Breast epithelium (tissue), 4 donors: ENCODE results near the gene NRXN2. TPM values are rescaled to one million over a fixed set of nuclear protein-coding genes. Genes with fewer than 3 reads are reported as not detected.

Experiments
- DNase-seq, 2 donors: peaks; one replicate each; pipeline ENCODE4 v3.0.0-alpha.2; 2019; ENCODE audit warnings: low spot score in 2 of 2
- H3K27ac ChIP-seq, 2 donors: fragments of 200-600 bp; sonication (generic) in 1 of 2; one replicate each; pipeline ENCODE4 v1.5.1; 2016 to 2019; ENCODE audit warnings: mild to moderate bottlenecking in 1 of 2
- H3K27me3 ChIP-seq, 2 donors: fragments of 200-600 bp; sonication (generic) in 1 of 2; one replicate each; pipeline versions ENCODE4 v1.5.1 to v1.6.0; 2017 to 2019; ENCODE audit warnings: control low read depth in 1 of 2, mild to moderate bottlenecking in 1 of 2
- H3K36me3 ChIP-seq: fragments of 200-600 bp; one replicate; pipeline ENCODE4 v1.5.1; 2019
- H3K4me1 ChIP-seq, 2 donors: fragments of 200-600 bp; sonication (generic); one replicate each; pipeline ENCODE4 v1.5.1; 2016 to 2019; ENCODE audit warnings: control low read depth in 1 of 2
- H3K4me3 ChIP-seq, 3 donors: fragments of 200-600 bp; sonication (generic); 1 replicate in 2 of 3; 2 replicates in 1 of 3; pipeline ENCODE4 v1.5.1; 2016 to 2019; ENCODE audit warnings: mild to moderate bottlenecking in 3 of 3, moderate library complexity in 2 of 3
- H3K9me3 ChIP-seq, 2 donors: fragments of 200-600 bp; sonication (generic) in 1 of 2; one replicate each; pipeline ENCODE4 v1.5.1; 2016 to 2019; ENCODE audit warnings: control low read depth in 1 of 2
- CTCF ChIP-seq, 3 donors: fragments of 450-650 bp; IDR thresholded peaks; one replicate each; pipeline ENCODE4 v1.5.1; 2016 to 2017; ENCODE audit warnings: antibody characterized with exemption in 3 of 3, mild to moderate bottlenecking in 3 of 3, moderate library complexity in 3 of 3
- POLR2A ChIP-seq: fragments of 450-650 bp; IDR thresholded peaks from one replicate; pipeline ENCODE4 v1.6.1; 2016; ENCODE audit warnings: antibody characterized with exemption, mild to moderate bottlenecking, moderate library complexity
- POLR2AphosphoS5 ChIP-seq, 3 donors: sonication (generic); formaldehyde crosslinking; IDR thresholded peaks; one replicate each; pipeline ENCODE4 v1.6.1; 2017; ENCODE audit warnings: antibody characterized with exemption in 3 of 3
- intact Hi-C: fragments of 100-400 bp; cut with DNase I; formaldehyde crosslinking; loops from one replicate; pipeline ENCODE4 v1.15.1; 2023; ENCODE audit warnings: low total_unique reads
- total RNA-seq, 3 donors: library from RNA; depleted of rRNA; stranded (reverse); fragments of >200 nt; gene quantifications; one replicate each; pipeline ENCODE4 v1.1.0, GENCODE V29; 2016

NRXN2 gene
- total RNA-seq, 3 donors from 2014 or later, result 1.8 to 4.3 (median 3.5) TPM

DNA sequence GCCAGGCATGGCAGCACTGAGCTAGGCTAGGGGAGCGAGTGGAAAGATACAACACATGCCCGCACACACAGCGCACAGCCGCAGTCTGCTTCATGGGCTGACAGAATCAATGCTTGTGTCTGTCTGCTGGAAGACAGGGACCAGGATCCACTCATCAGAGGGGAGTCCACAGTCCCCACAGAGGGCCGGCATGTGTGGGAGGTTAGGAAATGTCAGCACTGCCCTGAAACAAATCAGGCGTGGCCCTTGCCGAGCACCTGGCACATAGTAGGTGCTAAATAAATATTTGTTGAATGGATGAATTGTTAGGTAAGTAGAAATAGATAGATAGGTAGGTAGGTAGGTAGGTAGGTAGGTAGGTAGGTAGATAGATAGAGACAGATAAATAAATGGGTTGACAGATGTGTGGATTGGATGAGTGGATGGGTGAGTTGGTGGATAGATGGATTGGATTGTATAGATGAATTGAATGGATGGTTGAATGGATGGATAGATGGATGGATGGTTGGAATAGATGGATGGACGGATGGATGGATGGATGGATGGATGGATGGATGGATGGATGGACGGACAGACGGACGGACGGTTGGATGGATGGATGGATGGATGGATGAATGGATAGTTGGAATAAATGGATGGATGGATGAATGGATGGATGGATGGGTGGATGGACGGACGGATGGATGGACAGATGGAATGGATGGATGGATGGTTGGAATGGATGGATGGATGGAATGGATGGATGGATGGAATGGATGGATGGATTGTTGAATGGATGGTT lies 128.6 kb downstream of the NRXN2 start:
- Histone ChIP-seq H3K27ac (no peak overlapping the region), H3K4me3 (no peak overlapping the region), H3K27me3 (no peaks in the 10 kb centered on the region), H3K4me1 (no peaks in the 10 kb centered on the region), H3K36me3 (no peaks in the 10 kb centered on the region), H3K9me3 (peaks cover 0 to under 1% of the 10 kb centered on the region in 2 donors)
- no peak for DNase-seq
- TF ChIP-seq CTCF (IDR thresholded peaks at IDR 0.05), result no peak
- TF ChIP-seq POLR2AphosphoS5 (IDR thresholded peaks at IDR 0.05), result no peak
- no peak for TF ChIP-seq POLR2A
- intact Hi-C loops, result no loop called here

DNA sequence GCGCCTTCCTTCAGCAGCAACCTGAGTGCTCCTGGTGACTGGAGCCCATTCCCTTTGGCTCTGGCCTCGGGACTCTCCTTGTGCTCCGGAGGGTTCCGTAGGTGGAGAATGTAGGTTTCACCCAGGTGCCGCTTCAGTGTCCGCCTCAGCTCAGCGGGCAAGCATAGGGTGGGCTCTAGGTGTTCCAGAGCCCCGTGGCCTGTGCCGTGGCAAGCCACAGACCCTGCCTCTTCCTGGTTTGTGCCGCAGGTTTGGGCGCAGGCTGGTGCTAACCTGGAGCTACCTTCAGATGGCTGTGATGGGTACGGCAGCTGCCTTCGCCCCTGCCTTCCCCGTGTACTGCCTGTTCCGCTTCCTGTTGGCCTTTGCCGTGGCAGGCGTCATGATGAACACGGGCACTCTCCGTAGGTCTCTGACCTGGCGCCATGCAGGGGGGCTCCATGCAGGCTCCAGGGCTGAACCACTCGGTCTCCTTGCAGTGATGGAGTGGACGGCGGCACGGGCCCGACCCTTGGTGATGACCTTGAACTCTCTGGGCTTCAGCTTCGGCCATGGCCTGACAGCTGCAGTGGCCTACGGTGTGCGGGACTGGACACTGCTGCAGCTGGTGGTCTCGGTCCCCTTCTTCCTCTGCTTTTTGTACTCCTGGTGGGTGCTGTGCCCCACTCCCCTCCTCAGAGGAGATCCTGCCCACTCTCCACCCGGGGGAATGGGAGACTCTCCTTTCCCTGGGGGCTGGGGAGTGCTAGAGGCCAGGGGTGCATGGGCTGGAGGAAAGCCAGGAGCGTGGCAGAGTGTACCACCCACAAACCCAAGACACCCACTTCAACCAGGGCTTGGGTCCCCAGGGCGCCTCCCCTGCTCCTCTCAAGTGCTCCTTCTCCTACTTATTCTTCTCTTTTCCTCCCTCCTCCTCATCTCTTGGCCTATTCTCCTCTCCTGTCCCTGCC lies 129.6 kb downstream of the NRXN2 start:
- H3K4me3 ChIP-seq, result no peak overlapping the region
- no peak overlapping the region for H3K27ac ChIP-seq
- H3K9me3 ChIP-seq, result peaks cover 0 to 4% of the 10 kb centered on the region in 2 donors
- TF ChIP-seq CTCF (IDR thresholded peaks at IDR 0.05), result no peak
- no peak for TF ChIP-seq POLR2AphosphoS5 (IDR thresholded peaks at IDR 0.05)
- TF ChIP-seq POLR2A, result no peak
- intact Hi-C loops, result no loop called here
- no peaks in the 10 kb centered on the region for H3K4me1 ChIP-seq
- H3K36me3 ChIP-seq, result no peaks in the 10 kb centered on the region
- no peaks in the 10 kb centered on the region for H3K27me3 ChIP-seq
- no peak for DNase-seq

GRCh38 chr11:64592656-64593055 lies 130.3 kb downstream of the NRXN2 start:
- Histone ChIP-seq H3K27ac (no peak overlapping the region), H3K27me3 (no peaks in the 10 kb centered on the region), H3K4me3 (no peak overlapping the region), H3K9me3 (peaks cover 0 to 4% of the 10 kb centered on the region in 2 donors), H3K4me1 (no peaks in the 10 kb centered on the region), H3K36me3 (no peaks in the 10 kb centered on the region)
- TF ChIP-seq POLR2AphosphoS5 (IDR thresholded peaks at IDR 0.05) (no peak), POLR2A (no peak), CTCF (IDR thresholded peaks at IDR 0.05) (no peak)
- intact Hi-C loops, result no loop called here
- DNase-seq, result no peak

DNA sequence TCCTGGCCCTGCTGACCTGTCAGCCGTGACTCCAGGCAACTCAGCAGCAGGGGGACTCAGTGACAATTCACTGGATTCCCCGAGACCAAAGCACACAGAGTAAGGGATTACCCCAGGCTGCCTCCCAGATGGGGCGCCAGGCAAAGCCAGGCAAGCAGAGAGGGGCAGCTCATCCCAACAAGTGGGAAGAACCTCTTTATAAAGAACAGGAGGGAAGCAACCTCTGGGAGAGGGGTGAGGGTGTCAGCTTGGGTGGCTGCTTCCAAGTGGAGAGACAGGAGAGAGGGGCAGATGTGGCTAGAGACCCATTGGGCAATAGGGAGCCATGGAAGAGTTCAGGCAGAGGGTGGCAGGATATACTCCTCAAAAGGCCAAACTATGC lies 130.8 kb downstream of the NRXN2 start:
- intact Hi-C loops, result no loop called here
- Histone ChIP-seq H3K4me3 (no peak overlapping the region), H3K27ac (no peak overlapping the region), H3K4me1 (no peaks in the 10 kb centered on the region), H3K9me3 (peaks cover 0 to 4% of the 10 kb centered on the region in 2 donors), H3K27me3 (no peaks in the 10 kb centered on the region), H3K36me3 (no peaks in the 10 kb centered on the region)
- TF ChIP-seq POLR2A (no peak), POLR2AphosphoS5 (IDR thresholded peaks at IDR 0.05) (no peak), CTCF (IDR thresholded peaks at IDR 0.05) (no peak)
- no peak for DNase-seq
